GM18519 (cell line): ENCODE data around the gene STARD3NL.
A peak's percentile ranks its signal among the peaks of the same experiment; 100 is the strongest.
"Not testable (repeated sequence)": the region's sequence is repeated elsewhere in the genome, so short reads cannot be mapped to it uniquely, and the experiment has no call there.

Experiments
- ATAC-seq: cut with Tn5 transposase; IDR thresholded peaks from one replicate; pipeline ENCODE4 v1.9.1; 2021; ENCODE audit warnings: mild to moderate bottlenecking, moderate library complexity; ENCODE audit not compliant: unreplicated experiment, low FRiP score

STARD3NL gene

GRCh38 chr7:38178004-38178694 is at the start of gene STARD3NL:
TSS of gene STARD3NL (plus strand) at chr7:38178245. CDS start at chr7:38207505, 29,260 bp downstream.
- peak; percentile 98 for ATAC-seq

GRCh38 chr7:38129162-38129561 is 48.9 kb upstream of the STARD3NL start:
- ATAC-seq, result no peak

- no peak for ATAC-seq
Measured at GRCh38 chr7:38129579-38129978, 48.5 kb upstream of the STARD3NL start.

- ATAC-seq, result no peak
Measured at GRCh38 chr7:38138171-38138570, 39.9 kb upstream of the STARD3NL start.

- ATAC-seq, result no peak
Measured at GRCh38 chr7:38141187-38141586, 36.9 kb upstream of the STARD3NL start.

- ATAC-seq, result peak; percentile 83
Measured at GRCh38 chr7:38142736-38143135, 35.3 kb upstream of the STARD3NL start.

GRCh38 chr7:38147005-38147404 is 31.0 kb upstream of the STARD3NL start:
- ATAC-seq, result no peak

- ATAC-seq, result no peak
Measured at GRCh38 chr7:38151556-38151955, 26.5 kb upstream of the STARD3NL start.

GRCh38 chr7:38153515-38153914 is 24.5 kb upstream of the STARD3NL start:
- no peak for ATAC-seq

- ATAC-seq, result no peak
Measured at GRCh38 chr7:38154278-38154677, 23.8 kb upstream of the STARD3NL start.

- no peak for ATAC-seq
Measured at GRCh38 chr7:38160003-38160571, 18.0 kb upstream of the STARD3NL start.

GRCh38 chr7:38162036-38162435 is 16.0 kb upstream of the STARD3NL start:
- ATAC-seq, result no peak

- ATAC-seq, result no peak
Measured at GRCh38 chr7:38163671-38164070, 14.4 kb upstream of the STARD3NL start.

GRCh38 chr7:38168890-38169570 is 9.0 kb upstream of the STARD3NL start:
- no peak for ATAC-seq

- ATAC-seq, result no peak
Measured at GRCh38 chr7:38169847-38170246, 8.2 kb upstream of the STARD3NL start.

- peak; percentile 68 for ATAC-seq
Measured at GRCh38 chr7:38171623-38172391, 6.2 kb upstream of the STARD3NL start.

- ATAC-seq, result not testable (repeated sequence)
Measured at GRCh38 chr7:38175547-38175946, 2.5 kb upstream of the STARD3NL start.

GRCh38 chr7:38177621-38178003 is 433 bp upstream of the STARD3NL start:
- no peak for ATAC-seq

GRCh38 chr7:38178695-38179344 is 775 bp downstream of the STARD3NL start:
- peak; percentile 24 for ATAC-seq

- no peak for ATAC-seq
Measured at GRCh38 chr7:38179776-38180226, 1.8 kb downstream of the STARD3NL start.
